HG02798 (cell line): ENCODE results near the gene C19orf81.

ENCODE experiments used
- ATAC-seq: cut with Tn5 transposase; IDR thresholded peaks from one replicate; pipeline ENCODE4 v1.9.1; 2021; ENCODE audit warnings: mild to moderate bottlenecking; ENCODE audit not compliant: unreplicated experiment, poor library complexity

The C19orf81 gene

GRCh38 chr19:50657712-50658440 is 8.6 kb downstream of the C19orf81 start:
- no peak for ATAC-seq

DNA sequence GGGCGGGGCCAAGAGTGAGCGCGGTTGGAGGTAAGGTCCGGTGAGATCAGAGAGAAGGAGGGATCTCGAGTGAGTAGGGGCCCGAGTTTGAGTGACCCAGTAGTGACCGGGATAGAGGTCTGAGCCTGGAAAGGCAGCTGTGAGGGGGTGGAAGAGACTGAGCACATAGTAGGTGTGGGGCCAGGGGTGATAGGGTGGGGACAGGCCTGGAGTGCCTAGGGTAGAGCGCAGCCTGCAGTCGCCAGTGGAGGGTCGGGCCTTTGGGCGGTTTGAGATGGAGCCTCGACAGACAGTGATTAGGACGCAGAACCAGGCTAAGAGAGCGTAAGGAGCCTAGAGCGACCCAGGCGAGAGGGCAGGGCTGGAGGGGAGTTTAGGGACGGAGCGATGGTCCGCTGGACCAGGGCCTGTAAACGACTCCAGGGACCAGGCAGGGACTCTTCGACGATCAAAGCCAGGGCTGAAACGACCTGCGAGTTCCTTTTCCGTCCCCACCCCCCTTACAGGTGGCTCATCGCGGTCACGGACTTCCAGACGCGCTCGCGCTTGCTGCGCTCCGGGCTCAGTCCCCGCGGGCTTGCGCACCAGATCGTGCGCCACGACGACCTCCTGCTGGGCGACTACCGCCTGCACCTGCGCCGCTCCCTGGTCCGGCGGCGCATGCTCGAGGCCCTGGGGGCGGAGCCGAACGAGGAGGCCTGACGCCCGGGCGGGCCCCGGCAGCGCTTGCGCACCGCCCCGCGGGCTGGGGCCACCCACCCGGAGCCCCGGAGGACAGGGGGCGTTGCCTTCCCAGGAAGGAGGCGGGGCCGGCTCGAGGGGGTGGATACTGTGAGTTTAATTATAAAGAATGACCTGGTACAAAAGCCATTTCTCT is 9.4 kb downstream of the C19orf81 start:
- ATAC-seq: no peak

DNA sequence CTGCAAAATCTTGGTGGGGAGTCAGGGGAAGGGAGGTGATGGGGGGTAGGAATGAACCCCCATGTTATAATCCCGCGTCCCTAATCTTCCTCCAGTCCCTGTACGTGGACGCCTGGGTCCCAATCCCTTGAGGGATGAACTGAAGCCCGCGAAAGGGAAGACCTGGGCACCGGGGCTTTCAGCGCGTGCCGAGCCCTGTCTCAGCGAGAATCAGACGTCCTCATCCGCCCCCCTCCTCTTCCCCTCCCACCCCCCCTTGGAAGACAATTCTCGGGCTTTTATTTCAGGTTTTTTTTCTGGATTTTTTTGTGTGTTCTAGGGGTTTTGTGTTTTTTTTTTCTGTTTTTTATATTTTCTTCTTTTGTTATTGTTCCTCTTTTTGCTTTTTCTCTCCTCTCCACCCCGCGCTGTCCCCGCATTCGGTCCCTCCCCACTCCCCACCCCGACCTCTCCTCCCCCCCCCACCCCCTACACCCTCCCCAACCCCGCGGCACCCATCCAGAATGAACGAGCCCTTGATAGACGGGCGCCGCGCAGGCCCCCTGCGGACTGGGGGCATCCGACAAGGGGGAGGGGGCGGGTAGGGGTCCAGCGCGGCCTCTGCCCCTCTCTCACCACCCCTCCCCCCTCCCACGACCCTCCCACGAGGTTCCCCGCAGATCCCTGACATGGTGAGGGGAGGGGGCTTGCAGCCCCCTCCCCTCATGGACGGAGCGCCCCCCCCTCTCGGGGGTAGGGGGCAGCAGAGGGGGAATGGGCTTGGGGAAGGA is 10.3 kb downstream of the C19orf81 start:
- no peak for ATAC-seq

DNA sequence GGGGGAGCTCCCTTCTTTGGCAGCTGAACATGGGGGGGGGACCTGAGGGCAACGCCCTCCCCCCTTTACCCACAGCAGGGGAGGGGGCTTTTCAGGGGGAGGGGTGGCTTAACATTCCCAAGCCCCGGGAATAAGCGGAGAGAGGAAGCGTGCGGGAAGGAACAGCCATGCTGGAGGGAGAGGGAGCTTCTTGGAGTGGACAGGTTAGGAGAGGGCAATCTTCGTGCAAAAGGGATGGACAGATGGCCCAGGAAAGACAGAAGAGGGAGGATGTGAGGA is 10.8 kb downstream of the C19orf81 start:
- no peak for ATAC-seq

DNA sequence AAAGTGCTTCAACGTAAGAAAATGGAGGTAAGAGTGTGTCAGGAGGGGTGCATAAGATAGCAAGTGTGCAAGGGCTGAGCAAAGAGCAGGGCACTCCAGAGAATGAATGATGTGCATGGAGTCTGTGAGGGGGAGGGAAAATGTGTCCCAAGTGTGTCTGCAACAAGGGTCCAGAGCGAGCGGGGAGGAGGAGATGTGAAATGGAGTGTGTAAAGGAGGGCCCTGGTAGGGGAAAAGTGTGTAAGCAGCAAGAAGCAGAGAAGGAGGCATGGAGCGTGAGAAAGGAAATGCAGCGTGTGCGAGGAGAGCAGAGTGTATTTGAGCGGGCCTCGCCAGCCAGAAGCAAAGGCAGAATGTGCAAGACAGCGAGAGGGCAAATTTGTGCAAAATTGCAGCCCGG is 11.8 kb downstream of the C19orf81 start:
- ATAC-seq: no peak

DNA sequence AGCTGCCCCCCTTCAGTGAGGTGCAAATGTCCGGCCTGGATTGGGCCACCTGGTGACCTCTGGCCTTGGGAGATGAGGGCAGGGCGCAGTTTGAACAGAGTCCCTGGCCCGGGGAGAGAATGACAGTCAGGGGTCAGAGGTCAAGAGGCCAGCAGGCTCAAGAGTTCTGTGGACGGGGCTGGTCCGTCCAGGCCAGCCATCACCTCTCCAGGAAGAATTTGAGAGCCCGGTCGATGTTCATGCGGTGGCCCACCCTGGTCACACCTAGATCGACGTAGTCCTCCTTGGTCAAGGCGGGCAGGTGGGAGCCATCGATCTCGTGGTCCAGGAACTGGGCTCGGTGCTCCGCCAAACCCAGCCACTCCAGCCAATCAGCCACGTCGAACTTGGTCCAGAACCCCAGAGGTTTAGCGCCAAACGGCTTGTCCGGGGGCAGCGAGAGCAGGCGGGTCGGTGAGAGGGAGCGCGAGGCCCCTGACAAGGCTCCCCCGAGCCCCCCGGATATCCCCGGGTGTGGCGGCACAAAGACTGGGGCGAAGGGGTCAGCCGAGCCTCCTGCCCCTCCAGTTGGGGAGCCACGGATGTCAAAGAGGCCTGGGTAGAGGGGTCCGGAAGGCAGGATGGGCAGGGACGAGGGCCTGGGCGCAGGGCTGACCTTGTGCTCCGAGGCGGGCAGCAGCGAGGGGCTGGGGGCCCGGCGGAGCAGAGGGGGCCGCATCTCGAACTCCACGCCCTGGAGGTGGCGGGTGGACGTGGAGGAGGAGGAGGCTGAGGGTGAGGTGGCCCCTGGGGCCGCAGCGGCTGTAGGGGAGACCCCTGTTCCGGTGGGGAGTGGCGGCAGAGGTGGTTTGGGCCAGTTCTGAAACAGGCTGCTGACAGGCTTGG is 12.8 kb downstream of the C19orf81 start:
- ATAC-seq: no peak

- no peak for ATAC-seq
These were observed 13.6 kb downstream of the C19orf81 start for GRCh38 chr19:50662651-50663481.

DNA sequence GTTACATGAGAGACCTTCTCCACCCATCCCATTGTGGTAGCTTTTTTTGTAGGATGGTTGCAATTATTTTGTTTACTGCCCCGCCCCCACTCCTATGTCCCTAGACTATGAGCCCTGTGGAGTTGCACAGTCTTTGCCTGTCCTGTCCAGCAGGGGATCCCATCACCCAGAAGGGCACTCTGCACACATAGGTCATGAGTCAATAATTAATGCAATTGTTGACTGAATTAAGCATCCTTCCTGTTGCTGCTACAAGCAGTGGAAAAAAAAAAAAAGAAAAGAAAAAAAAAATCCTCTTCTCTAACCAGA is 14.2 kb downstream of the C19orf81 start:
- no peak for ATAC-seq

DNA sequence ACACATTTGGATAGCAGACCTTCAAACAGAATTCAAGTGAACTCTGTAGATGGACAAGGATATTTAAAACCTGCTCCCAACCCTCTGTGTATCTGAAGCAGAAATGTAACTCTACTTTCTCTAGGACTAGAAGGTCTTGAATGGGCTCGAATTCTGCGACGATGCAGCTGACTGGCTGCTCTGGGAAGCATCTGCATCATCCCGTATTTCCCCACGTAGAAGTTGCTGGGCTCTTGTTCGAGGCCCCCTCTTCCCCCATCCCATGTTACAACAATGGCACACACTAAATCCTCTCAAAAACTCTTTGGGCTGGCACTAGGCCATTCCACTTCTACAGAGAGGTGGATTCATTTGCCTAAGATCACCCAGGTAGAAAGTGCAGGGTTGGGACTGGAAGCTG is 15.0 kb downstream of the C19orf81 start:
- ATAC-seq: no peak

DNA sequence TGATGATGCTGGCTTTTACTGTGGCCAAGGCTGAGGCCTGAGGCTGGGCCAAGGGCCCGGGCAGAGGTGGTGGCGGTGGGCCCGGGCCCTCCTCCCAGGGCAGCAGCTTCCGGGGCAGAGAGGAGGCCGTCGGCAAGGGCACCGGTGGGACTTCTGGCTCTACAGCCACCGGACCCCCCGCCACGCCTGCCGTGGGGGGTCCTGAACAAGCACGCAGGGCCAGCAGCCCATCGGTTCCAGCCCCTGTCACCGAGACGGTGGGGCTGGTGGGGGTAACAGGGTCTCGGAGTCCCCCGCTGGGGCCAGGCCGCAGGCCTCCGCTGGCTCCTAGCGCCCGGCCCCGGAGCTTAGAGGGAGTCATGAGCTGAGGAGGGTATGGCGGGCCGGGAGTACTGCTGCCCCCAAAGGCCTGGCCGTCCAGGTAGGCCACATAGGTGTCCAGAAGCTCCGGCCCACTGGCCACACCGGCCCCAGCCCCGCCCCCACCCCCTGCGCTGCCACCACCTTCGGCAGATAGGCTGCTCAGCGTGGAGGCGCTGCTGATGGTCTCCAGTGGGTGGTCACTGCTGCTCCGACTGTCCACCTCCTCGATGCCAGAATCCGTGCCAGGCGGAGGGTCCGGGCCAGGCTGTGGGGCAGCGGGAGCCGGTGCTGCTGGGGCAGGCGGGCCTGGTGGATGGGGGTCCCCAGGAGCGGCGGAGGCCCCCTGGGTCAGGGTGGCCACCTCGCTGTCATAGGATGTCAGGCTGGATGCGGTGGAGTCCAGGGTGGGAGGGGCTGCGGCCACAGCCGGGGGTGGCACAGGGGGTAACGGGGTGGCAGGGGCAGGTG is 17.3 kb downstream of the C19orf81 start:
- no peak for ATAC-seq

DNA sequence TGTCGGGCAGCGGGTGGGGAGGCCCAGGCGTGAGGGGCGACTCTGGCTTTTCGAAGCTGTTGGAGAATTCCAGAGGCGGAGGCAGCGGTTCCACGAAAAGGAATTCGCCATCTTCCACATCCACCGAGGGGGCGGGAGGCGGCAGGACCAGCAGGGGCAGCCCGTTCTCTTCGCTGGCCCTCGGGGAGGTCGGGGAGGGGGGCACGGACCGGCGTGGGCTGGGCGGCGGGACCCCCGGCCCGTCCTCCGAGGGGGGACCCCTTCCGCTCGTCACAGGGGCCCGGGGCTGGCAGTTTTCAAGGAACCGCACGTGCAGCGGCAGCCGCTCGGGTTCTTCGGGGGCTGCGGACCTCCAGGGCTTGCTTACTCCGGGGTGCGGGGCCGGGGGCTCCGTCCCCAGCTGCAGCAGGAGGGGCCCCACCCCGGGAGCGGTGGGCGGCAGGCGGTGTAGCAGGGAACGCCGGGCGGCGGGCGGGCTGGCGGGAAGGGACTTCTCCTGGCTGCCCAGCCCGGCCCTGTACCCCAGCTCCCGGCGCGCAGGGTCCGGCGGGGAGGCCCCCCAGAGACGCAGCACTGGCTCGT is 18.0 kb downstream of the C19orf81 start:
- no peak for ATAC-seq

DNA sequence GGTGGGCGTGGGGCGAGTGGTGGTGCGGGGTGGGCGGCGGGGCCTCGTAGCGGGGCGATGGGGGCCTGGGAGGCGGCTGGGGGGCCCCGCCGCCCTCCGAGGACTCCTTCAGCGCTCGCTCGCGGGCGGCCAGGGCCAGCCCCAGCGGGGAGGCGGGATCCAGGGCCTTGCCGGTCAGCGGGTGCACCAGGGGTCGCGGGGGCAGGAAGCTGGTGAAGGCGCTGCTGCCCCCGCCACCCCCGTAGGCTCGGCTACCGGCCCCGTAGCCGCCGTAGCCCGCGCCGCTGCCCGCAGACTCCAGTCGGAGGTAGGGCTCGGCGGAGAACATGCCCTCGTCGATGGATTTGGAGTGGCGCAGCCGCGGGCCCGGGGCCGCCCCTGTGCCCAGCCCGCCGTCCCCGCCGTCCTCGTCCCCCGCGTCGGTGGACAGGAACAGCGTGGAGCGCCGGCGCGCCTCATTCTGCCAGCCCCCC is 18.6 kb downstream of the C19orf81 start:
- ATAC-seq: no peak

DNA sequence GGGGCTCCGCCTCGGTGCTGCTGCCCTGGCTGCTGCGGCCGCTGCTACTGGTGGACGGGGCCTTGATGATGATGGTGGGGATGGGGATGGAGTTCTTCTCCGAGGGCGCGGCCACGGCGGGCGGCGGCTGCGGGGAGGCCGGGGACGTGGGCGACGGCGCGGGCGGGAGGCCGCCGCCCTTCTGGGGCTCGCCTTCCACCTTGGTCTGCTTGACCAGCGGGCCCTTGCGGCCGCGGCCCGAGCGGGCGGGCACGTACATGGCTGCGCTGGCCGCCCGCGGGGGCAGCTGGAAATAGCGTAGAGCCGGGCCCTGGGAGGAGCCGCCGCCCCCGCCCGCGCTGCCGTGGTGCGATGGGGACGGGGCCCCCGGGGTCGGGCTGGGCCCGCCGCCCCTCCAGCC is 19.2 kb downstream of the C19orf81 start:
- ATAC-seq: no peak

- ATAC-seq: no peak
These were observed 19.6 kb downstream of the C19orf81 start for GRCh38 chr19:50668879-50669278.

- ATAC-seq: no peak
These were observed 20.3 kb downstream of the C19orf81 start for GRCh38 chr19:50669302-50670101.

DNA sequence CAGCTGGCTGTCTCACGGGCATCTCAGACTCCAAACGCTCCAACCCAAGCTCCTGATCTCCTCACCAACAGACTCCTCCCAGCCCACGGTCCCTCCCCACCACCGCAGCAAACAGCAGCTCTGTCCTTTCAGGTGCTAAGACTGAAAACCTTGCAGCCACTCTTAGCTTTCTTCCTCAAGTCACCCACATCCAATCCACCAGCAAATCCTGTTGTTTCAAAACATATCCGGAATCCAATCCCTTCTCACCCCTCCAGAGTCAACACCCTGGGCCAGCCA is 20.8 kb downstream of the C19orf81 start:
- no peak for ATAC-seq

GRCh38 chr19:50673118-50673517 is 23.9 kb downstream of the C19orf81 start:
- no peak for ATAC-seq
